Measurements from ENCODE around the gene RUBCN.
"Not testable (repeated sequence)": the region's sequence is repeated elsewhere in the genome, so short reads cannot be mapped to it uniquely, and the experiment has no call there.

Gene RUBCN

GRCh38 chr3:197654998-197655330 lies 81.7 kb downstream of the RUBCN start:
- DNase-seq: not testable (repeated sequence)

GRCh38 chr3:197654090-197654997 lies 82.4 kb downstream of the RUBCN start:
- peak; percentile 82 for DNase-seq

GRCh38 chr3:197652860-197653259 lies 83.8 kb downstream of the RUBCN start:
- DNase-seq: not testable (repeated sequence)

- not testable (repeated sequence) for DNase-seq
Measured at GRCh38 chr3:197647649-197648048, 89.1 kb downstream of the RUBCN start.

- not testable (repeated sequence) for DNase-seq
Measured at GRCh38 chr3:197647191-197647590, 89.5 kb downstream of the RUBCN start.

- DNase-seq: not testable (repeated sequence)
Measured at GRCh38 chr3:197646294-197646693, 90.4 kb downstream of the RUBCN start.

- DNase-seq: not testable (repeated sequence)
Measured at GRCh38 chr3:197637556-197637955, 99.1 kb downstream of the RUBCN start.

- not testable (repeated sequence) for DNase-seq
Measured at GRCh38 chr3:197631989-197632388, 104.7 kb downstream of the RUBCN start.

GRCh38 chr3:197630766-197631165 lies 105.9 kb downstream of the RUBCN start:
- DNase-seq: not testable (repeated sequence)

- DNase-seq: not testable (repeated sequence)
Measured at GRCh38 chr3:197629286-197629685, 107.4 kb downstream of the RUBCN start.

GRCh38 chr3:197627772-197628523 lies 108.8 kb downstream of the RUBCN start:
- DNase-seq: peak; percentile 96

GRCh38 chr3:197627158-197627771 lies 109.4 kb downstream of the RUBCN start:
- not testable (repeated sequence) for DNase-seq

- not testable (repeated sequence) for DNase-seq
Measured at GRCh38 chr3:197626404-197627157, 110.1 kb downstream of the RUBCN start.

GRCh38 chr3:197621478-197621877 lies 115.2 kb downstream of the RUBCN start:
- DNase-seq: not testable (repeated sequence)

Data from activated CD8-positive, alpha-beta memory T cell treated with anti-CD3 and anti-CD28 coated beads, Interleukin-2, amount 50 U/mL, for 48 hours (primary cell).